ENCODE measurements around the gene SCD.

DNA sequence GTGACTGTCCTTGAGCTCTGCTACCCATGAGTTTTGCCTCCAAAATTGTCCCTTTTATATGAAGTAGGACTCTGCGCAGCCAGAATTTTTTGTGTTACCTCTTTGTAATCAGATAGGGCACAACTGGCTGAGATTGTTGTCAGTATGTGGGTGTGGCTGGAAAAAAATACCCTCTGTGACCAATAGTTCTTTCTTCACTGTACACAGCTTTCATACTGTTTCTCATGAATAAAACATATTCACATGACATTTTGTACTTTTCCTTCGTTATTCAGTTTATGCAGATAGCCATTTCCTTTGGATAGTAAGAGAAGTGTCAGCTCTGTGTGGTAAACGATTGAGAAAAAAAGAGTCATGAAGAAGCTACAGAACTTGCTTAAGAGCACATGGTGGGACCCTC is 66.1 kb downstream of the SCD start:
- TF ChIP-seq, protein P1, sequence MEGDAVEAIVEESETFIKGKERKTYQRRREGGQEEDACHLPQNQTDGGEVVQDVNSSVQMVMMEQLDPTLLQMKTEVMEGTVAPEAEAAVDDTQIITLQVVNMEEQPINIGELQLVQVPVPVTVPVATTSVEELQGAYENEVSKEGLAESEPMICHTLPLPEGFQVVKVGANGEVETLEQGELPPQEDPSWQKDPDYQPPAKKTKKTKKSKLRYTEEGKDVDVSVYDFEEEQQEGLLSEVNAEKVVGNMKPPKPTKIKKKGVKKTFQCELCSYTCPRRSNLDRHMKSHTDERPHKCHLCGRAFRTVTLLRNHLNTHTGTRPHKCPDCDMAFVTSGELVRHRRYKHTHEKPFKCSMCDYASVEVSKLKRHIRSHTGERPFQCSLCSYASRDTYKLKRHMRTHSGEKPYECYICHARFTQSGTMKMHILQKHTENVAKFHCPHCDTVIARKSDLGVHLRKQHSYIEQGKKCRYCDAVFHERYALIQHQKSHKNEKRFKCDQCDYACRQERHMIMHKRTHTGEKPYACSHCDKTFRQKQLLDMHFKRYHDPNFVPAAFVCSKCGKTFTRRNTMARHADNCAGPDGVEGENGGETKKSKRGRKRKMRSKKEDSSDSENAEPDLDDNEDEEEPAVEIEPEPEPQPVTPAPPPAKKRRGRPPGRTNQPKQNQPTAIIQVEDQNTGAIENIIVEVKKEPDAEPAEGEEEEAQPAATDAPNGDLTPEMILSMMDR (IDR thresholded peaks at IDR 0.05 in 2 of 3, conservative IDR thresholded peaks at IDR 0.05 in 1 of 3; ENCODE audit: control insufficient read depth in 2 of 3, extremely low read depth in 1 of 3, insufficient read depth in 1 of 3, low read depth in 3 of 3, low read length in 3 of 3) = no peak
- TF ChIP-seq POLR2A (IDR thresholded peaks at IDR 0.05; ENCODE audit: low read depth, low read length) = no peak
- no peak for TF ChIP-seq YBX1 (IDR thresholded peaks at IDR 0.05)
- TF ChIP-seq, protein P2, sequence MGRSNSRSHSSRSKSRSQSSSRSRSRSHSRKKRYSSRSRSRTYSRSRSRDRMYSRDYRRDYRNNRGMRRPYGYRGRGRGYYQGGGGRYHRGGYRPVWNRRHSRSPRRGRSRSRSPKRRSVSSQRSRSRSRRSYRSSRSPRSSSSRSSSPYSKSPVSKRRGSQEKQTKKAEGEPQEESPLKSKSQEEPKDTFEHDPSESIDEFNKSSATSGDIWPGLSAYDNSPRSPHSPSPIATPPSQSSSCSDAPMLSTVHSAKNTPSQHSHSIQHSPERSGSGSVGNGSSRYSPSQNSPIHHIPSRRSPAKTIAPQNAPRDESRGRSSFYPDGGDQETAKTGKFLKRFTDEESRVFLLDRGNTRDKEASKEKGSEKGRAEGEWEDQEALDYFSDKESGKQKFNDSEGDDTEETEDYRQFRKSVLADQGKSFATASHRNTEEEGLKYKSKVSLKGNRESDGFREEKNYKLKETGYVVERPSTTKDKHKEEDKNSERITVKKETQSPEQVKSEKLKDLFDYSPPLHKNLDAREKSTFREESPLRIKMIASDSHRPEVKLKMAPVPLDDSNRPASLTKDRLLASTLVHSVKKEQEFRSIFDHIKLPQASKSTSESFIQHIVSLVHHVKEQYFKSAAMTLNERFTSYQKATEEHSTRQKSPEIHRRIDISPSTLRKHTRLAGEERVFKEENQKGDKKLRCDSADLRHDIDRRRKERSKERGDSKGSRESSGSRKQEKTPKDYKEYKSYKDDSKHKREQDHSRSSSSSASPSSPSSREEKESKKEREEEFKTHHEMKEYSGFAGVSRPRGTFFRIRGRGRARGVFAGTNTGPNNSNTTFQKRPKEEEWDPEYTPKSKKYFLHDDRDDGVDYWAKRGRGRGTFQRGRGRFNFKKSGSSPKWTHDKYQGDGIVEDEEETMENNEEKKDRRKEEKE (IDR thresholded peaks at IDR 0.05) = no peak
- TF ChIP-seq GABPA (IDR thresholded peaks at IDR 0.05; ENCODE audit: low read depth) = no peak
- no peak for TF ChIP-seq RBBP5 (conservative IDR thresholded peaks at IDR 0.05)
- TF ChIP-seq JUND (IDR thresholded peaks at IDR 0.05; ENCODE audit: low read depth, low read length) = no peak
- TF ChIP-seq NR2C1 (IDR thresholded peaks at IDR 0.05) = no peak
- no peak for TF ChIP-seq POU2F2 (IDR thresholded peaks at IDR 0.05; ENCODE audit: borderline replicate concordance, low read depth, low read length)

Measured in GM12878 (cell line).